Brain microvascular endothelial cell (primary cell): ENCODE data around the gene ELOVL7.
"Not testable (repeated sequence)": the region's sequence is repeated elsewhere in the genome, so short reads cannot be mapped to it uniquely, and the experiment has no call there.

ENCODE experiments used
- DNase-seq: peaks from one replicate; pipeline ENCODE4 v3.0.0-alpha.2; 2020
- H3K27ac ChIP-seq: fragments of 250-450 bp; sonication (Bioruptor Pico); 2 replicates; pipeline ENCODE4 v1.5.1; 2020; ENCODE audit warnings: mild to moderate bottlenecking, moderate library complexity
- H3K27me3 ChIP-seq: fragments of 250-450 bp; sonication (Bioruptor Pico); replicated peaks from 2 replicates; pipeline ENCODE4 v1.5.1; 2020; ENCODE audit warnings: mild to moderate bottlenecking
- H3K36me3 ChIP-seq: fragments of 250-450 bp; sonication (Bioruptor Pico); replicated peaks from 2 replicates; pipeline ENCODE4 v1.5.1; 2020; ENCODE audit warnings: mild to moderate bottlenecking
- H3K4me3 ChIP-seq: 2 replicates; pipeline ENCODE4 v1.5.1; 2011; ENCODE audit warnings: low read depth, mild to moderate bottlenecking, control low read depth, low read length, moderate library complexity
- in situ Hi-C: cut with HindIII; loops from 2 replicates; pipeline ENCODE4 v1.10.0; 2017; ENCODE audit warnings: low sequenced_read_pairs, low pct_ligation_motif_present
- TF ChIP-seq, protein P1 (sequence below): IDR thresholded peaks from 2 replicates; pipeline ENCODE4 v1.5.1; 2011; ENCODE audit warnings: low read depth, mild to moderate bottlenecking, moderate library complexity, low read length, control low read depth, inconsistent platforms; ENCODE audit errors: missing control alignments

ELOVL7 gene

GRCh38 chr5:60718166-60718892, 125.7 kb downstream of the ELOVL7 start:
- DNase-seq, result no peak
- TF ChIP-seq, protein P1, sequence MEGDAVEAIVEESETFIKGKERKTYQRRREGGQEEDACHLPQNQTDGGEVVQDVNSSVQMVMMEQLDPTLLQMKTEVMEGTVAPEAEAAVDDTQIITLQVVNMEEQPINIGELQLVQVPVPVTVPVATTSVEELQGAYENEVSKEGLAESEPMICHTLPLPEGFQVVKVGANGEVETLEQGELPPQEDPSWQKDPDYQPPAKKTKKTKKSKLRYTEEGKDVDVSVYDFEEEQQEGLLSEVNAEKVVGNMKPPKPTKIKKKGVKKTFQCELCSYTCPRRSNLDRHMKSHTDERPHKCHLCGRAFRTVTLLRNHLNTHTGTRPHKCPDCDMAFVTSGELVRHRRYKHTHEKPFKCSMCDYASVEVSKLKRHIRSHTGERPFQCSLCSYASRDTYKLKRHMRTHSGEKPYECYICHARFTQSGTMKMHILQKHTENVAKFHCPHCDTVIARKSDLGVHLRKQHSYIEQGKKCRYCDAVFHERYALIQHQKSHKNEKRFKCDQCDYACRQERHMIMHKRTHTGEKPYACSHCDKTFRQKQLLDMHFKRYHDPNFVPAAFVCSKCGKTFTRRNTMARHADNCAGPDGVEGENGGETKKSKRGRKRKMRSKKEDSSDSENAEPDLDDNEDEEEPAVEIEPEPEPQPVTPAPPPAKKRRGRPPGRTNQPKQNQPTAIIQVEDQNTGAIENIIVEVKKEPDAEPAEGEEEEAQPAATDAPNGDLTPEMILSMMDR, result no peak
- H3K36me3 ChIP-seq, result no peaks in the 10 kb centered on the region
- H3K27me3 ChIP-seq, result no peaks in the 10 kb centered on the region
- in situ Hi-C loops, result no loop called here
- H3K27ac ChIP-seq, result no peak overlapping the region
- H3K4me3 ChIP-seq, result no peak overlapping the region

DNA sequence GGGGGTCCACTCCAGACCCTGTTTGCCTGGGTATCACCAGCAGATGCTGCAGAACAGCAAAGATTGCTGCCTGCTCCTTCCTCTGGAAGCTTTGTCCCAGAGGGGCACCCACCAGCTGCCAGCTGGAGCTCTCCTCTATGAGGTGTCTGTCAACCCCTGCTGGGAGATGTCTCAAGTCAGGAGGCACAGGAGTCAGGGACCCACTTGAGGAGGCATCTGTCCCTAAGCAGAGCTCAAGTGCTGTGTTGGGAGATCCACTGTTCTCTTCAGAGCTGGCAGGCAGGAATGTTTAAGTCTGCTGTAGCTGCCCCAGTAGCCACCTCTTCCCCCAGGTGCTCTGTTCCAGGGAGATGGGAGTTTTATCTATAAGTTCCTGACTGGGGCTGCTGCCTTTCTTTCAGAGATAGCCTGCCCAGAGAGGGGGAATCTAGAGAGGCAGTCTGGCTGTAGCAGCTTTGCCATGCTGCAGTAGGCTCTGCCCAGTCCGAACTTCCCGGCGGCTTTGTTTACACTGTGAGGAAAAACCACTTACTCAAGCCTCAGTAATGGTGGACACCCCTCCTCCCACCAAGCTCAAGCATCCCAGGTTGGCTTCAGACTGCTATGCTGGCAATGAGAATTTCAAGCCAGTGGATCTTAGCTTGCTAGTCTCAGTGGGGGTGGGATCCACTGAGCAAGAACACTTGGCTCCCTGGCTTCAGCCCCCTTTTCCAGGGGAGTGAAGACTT, 128.7 kb downstream of the ELOVL7 start:
- H3K27me3 ChIP-seq, DNase-seq, H3K36me3 ChIP-seq, H3K4me3 ChIP-seq, in situ Hi-C loops, H3K27ac ChIP-seq: not testable (repeated sequence)

GRCh38 chr5:60712950-60713349, 131.1 kb downstream of the ELOVL7 start:
- TF ChIP-seq, protein P1, result no peak
- no peaks in the 10 kb centered on the region for H3K36me3 ChIP-seq
- in situ Hi-C loops, result no loop called here

DNA sequence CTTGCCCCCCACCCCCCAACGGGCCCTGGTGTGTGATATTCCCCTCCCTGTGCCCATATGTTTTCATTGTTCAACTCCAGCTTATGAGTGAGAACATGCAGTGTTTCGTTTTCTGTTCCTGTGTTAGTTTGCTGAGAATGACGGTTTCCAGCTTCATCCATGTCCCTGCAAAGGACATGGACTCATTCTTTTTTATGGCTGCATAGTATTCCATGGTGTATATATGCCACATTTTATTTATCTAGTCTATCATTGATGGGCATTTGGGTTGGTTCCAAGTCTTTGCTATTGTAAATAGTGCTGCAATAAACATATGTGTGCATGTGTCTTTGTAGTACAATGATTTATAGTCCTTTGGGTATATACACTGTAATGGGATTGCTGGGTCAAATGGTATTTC, 132.2 kb downstream of the ELOVL7 start:
- in situ Hi-C loops, H3K27me3 ChIP-seq, DNase-seq, H3K4me3 ChIP-seq, H3K27ac ChIP-seq, H3K36me3 ChIP-seq: not testable (repeated sequence)

More at GRCh38 chr5:60712950-60713349, 131.1 kb downstream of the ELOVL7 start:
- no peak for DNase-seq
- Histone ChIP-seq H3K4me3 (no peak overlapping the region), H3K27me3 (no peaks in the 10 kb centered on the region), H3K27ac (no peak overlapping the region)

GRCh38 chr5:60710362-60710761, 133.7 kb downstream of the ELOVL7 start:
- H3K27me3 ChIP-seq, result no peaks in the 10 kb centered on the region
- TF ChIP-seq, protein P1, result no peak
- H3K36me3 ChIP-seq, result no peaks in the 10 kb centered on the region
- no peak overlapping the region for H3K4me3 ChIP-seq
- no peak overlapping the region for H3K27ac ChIP-seq
- no peak for DNase-seq
- in situ Hi-C loops, result no loop called here

DNA sequence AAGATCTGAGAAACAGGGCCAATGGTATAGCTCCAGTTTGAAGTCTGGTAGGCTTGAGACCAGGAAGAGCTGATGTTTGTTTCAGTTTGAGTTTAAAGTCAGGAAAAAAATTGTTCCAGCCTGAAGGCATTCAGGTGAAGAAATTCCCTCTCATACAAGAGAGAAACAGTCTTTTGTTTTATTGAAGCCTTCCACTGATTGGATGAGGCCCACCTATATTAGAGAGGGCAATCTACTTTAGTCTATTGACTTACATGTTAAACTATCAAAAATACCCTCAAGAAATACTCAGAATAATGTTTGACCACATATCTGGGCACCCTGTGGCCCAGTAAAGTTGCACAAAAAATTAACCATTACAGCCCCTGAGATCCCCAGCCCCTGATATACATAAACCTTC, 138.9 kb downstream of the ELOVL7 start:
- Histone ChIP-seq H3K36me3 (no peaks in the 10 kb centered on the region), H3K27ac (no peak overlapping the region), H3K27me3 (no peaks in the 10 kb centered on the region), H3K4me3 (no peak overlapping the region)
- in situ Hi-C loops, result no loop called here
- DNase-seq, result no peak
- TF ChIP-seq, protein P1, result no peak
